GM20000 (cell line): ENCODE data around the gene C22orf31.

ENCODE experiments used
- DNase-seq: peaks from one replicate; pipeline ENCODE4 v3.0.0; 2012; ENCODE audit warnings: low spot score
- TF ChIP-seq, protein P1 (sequence below): IDR thresholded peaks from 2 replicates; pipeline ENCODE4 v1.5.1; 2012; ENCODE audit warnings: mild to moderate bottlenecking, control low read depth; ENCODE audit errors: extremely low read depth, missing control alignments

C22orf31 gene

GRCh38 chr22:29061773-29062172 is at the start of gene C22orf31:
Gene C22orf31 (minus strand): TSS chr22:29061831. CDS start chr22:29061792, 39 bp downstream.
- DNase-seq, result no peak
- TF ChIP-seq, protein P1, sequence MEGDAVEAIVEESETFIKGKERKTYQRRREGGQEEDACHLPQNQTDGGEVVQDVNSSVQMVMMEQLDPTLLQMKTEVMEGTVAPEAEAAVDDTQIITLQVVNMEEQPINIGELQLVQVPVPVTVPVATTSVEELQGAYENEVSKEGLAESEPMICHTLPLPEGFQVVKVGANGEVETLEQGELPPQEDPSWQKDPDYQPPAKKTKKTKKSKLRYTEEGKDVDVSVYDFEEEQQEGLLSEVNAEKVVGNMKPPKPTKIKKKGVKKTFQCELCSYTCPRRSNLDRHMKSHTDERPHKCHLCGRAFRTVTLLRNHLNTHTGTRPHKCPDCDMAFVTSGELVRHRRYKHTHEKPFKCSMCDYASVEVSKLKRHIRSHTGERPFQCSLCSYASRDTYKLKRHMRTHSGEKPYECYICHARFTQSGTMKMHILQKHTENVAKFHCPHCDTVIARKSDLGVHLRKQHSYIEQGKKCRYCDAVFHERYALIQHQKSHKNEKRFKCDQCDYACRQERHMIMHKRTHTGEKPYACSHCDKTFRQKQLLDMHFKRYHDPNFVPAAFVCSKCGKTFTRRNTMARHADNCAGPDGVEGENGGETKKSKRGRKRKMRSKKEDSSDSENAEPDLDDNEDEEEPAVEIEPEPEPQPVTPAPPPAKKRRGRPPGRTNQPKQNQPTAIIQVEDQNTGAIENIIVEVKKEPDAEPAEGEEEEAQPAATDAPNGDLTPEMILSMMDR, result no peak

DNA sequence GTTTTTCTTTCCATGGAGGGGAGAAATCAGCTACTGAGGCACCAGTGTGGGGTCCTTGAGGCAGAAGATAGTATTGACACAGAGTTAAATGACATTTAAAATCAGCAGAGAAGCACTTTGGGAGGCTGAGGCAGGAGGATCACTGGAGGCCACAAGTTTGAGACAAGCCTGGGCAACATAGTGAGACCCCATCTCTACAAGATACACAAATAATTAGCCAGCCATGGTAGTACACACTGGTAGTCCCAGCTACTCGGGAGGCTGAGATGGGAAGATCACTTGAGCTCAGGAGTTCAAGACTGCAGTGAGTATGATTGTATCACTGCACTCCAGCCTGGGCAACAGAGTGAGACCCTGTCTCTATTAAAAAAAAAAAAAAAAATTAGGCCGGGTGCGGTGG is 49.3 kb upstream of the C22orf31 start:
- TF ChIP-seq, protein P1, result no peak
- DNase-seq, result no peak

GRCh38 chr22:29109822-29110221 is 48.2 kb upstream of the C22orf31 start:
- no peak for DNase-seq
- TF ChIP-seq, protein P1, result no peak

- no peak for DNase-seq
These were observed 46.5 kb upstream of the C22orf31 start for GRCh38 chr22:29108137-29108536.

GRCh38 chr22:29106839-29107238 is 45.2 kb upstream of the C22orf31 start:
- DNase-seq, result no peak
- TF ChIP-seq, protein P1, result no peak

More at GRCh38 chr22:29108137-29108536, 46.5 kb upstream of the C22orf31 start:
- TF ChIP-seq, protein P1, result no peak

DNA sequence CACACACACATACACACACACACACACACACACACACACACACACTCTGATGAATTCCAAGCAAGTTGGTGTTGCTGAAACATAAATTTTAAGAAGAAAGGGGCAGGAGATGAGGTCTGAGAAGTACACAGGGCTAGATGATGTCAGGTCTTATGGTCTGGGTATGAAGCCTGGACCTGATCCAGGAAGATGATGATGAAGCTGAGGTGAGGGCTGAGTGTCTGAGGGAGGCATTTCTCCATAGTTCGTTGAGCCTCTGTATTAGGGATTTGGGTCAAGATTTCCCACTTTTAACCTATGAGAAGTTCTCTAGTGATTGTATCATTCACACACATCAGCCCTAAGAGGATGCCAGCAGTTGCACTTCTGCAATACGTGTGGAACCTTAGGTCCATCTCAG is 43.8 kb upstream of the C22orf31 start:
- no peak for DNase-seq
- TF ChIP-seq, protein P1, result no peak

DNA sequence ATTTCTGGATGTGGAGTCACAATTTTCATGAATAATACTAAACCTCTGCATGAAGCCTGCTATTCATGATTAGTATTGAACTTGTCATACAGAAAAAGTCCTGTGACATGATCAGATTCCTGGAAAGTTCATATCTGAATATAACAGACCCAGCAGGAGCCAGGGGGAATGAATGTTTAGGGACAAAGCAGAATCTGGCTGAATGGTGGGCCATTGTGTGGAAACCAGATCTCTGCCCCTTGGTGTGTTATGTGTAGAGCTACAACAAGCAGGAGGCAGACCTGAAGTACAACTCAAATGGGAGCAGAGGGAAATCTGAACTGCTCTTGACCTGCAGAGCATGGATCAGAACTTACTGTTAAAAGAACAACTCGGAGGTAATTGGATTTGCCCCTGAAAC is 41.5 kb upstream of the C22orf31 start:
- no peak for DNase-seq
- TF ChIP-seq, protein P1, result no peak
